ENCODE measurements around the gene RIPK4.

DNA sequence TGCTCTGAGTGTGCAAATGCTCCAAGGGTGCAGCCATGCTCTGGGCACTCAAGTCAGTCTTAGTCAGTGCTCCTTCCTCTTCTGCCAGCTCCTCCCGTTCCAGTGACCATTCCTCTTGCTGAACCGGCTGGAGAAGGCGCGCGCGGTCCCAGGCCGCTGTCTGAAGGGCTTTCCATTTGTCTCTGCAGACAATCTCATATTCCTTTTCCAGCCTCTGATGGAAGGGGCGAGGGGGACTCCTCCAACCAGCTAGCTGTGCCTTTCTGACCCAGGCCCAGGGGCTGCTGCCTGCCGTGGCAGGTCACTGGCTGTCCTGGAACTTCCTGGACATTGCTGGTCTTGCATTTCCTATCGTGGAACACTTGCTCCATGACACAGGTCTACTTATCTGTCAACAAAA is 67.5 kb downstream of the RIPK4 start:
- TF ChIP-seq, protein P1, sequence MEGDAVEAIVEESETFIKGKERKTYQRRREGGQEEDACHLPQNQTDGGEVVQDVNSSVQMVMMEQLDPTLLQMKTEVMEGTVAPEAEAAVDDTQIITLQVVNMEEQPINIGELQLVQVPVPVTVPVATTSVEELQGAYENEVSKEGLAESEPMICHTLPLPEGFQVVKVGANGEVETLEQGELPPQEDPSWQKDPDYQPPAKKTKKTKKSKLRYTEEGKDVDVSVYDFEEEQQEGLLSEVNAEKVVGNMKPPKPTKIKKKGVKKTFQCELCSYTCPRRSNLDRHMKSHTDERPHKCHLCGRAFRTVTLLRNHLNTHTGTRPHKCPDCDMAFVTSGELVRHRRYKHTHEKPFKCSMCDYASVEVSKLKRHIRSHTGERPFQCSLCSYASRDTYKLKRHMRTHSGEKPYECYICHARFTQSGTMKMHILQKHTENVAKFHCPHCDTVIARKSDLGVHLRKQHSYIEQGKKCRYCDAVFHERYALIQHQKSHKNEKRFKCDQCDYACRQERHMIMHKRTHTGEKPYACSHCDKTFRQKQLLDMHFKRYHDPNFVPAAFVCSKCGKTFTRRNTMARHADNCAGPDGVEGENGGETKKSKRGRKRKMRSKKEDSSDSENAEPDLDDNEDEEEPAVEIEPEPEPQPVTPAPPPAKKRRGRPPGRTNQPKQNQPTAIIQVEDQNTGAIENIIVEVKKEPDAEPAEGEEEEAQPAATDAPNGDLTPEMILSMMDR (IDR thresholded peaks at IDR 0.05), result no peak
- TF ChIP-seq EZH2 (IDR thresholded peaks at IDR 0.05; ENCODE audit: borderline replicate concordance, insufficient read depth, low read depth, low read length, poor library complexity, severe bottlenecking), result no peak

All from B cell (primary cell).